ENCODE measurements around the gene NEK10. TPM values are rescaled to one million over a fixed set of nuclear protein-coding genes. Genes with fewer than 3 reads are reported as not detected.

NEK10 gene
- total RNA-seq, 1 experiment from 2014 or later: 0.66 TPM

GRCh38 chr3:27271890-27272289 lies 97.3 kb downstream of the NEK10 start:
- H3K4me2 ChIP-seq (ENCODE audit: insufficient read depth, insufficient read length, low read length): no peak overlapping the region
- H2AFZ ChIP-seq (ENCODE audit: low read length): no peak overlapping the region
- no peak overlapping the region for H3K14ac ChIP-seq (ENCODE audit: insufficient read depth, low read length)
- H3K56ac ChIP-seq (ENCODE audit: insufficient read length, low read depth, low read length): no peak overlapping the region
- H3K4me3 Mint-ChIP-seq: no peak overlapping the region
- DNase-seq: no peak
- no peak overlapping the region for H2BK20ac ChIP-seq (ENCODE audit: low read depth, low read length, poor library complexity, severe bottlenecking)
- H4K91ac ChIP-seq (ENCODE audit: insufficient read length, low read depth, low read length): no peak overlapping the region
- H3K79me2 ChIP-seq (ENCODE audit: insufficient read depth, low read length): no peaks in the 10 kb centered on the region
- no peaks in the 10 kb centered on the region for H4K20me1 ChIP-seq (ENCODE audit: control insufficient read depth, insufficient read depth, insufficient read length)
- H4K5ac ChIP-seq (ENCODE audit: insufficient read length, low read depth, low read length): no peak overlapping the region
- H2BK120ac ChIP-seq (ENCODE audit: low read depth, low read length, poor library complexity, severe bottlenecking): no peak overlapping the region
- H3K23me2 ChIP-seq (ENCODE audit: insufficient read length, low read depth, low read length, poor library complexity, severe bottlenecking): no peaks in the 10 kb centered on the region
- H3K9me3 Mint-ChIP-seq: peaks cover 0 to 5% of the 10 kb centered on the region in 2 experiments; a peak in 2 of 5 replicates
- H2BK5ac ChIP-seq (ENCODE audit: insufficient read length, low read length): no peak overlapping the region
- H3K27me3 Mint-ChIP-seq (ENCODE audit: low read depth): no peaks in the 10 kb centered on the region
- H3K4me1 ChIP-seq (ENCODE audit: insufficient read depth, low read length): no peaks in the 10 kb centered on the region
- no peak overlapping the region for H3K23ac ChIP-seq (ENCODE audit: insufficient read length, low read depth, low read length)
- no peak overlapping the region for H3K27ac ChIP-seq (ENCODE audit: insufficient read length, low read depth, low read length)
- no peaks in the 10 kb centered on the region for H3K79me1 ChIP-seq (ENCODE audit: insufficient read depth, low read depth, low read length, poor library complexity, severe bottlenecking)
- H3K4ac ChIP-seq (ENCODE audit: low read depth, low read length): no peak overlapping the region
- H3K27me3 ChIP-seq (ENCODE audit: insufficient read depth, low read length): no peaks in the 10 kb centered on the region
- H3K9ac ChIP-seq (ENCODE audit: extremely low read depth, insufficient read length, low read length): no peak overlapping the region
- peaks cover 0 to 2% (median 0%) of the 10 kb centered on the region in 3 experiments; a peak in 2 of 7 replicates for H3K36me3 Mint-ChIP-seq (ENCODE audit: insufficient read depth in 1 of 3, low read depth in 3 of 3)
- no peaks in the 10 kb centered on the region for H3K4me1 Mint-ChIP-seq
- H2AK5ac ChIP-seq (ENCODE audit: insufficient read length, low read length): no peak overlapping the region
- H2BK15ac ChIP-seq (ENCODE audit: low read depth, low read length): no peak overlapping the region
- H2BK12ac ChIP-seq (ENCODE audit: insufficient read length, low read depth, low read length): no peak overlapping the region
- H3K27ac Mint-ChIP-seq: no peak overlapping the region; a peak in 1 of 7 replicates
- no peak overlapping the region for H3K18ac ChIP-seq (ENCODE audit: insufficient read length, low read depth, low read length)
- H3T11ph ChIP-seq (ENCODE audit: low read length): no peak overlapping the region
- no peaks in the 10 kb centered on the region for H3K9me3 ChIP-seq (ENCODE audit: control insufficient read depth, low read depth, low read length)
- no peak overlapping the region for H4K8ac ChIP-seq (replicated peaks; ENCODE audit: insufficient read length, low read depth, low read length)
- TF ChIP-seq CTCF (conservative IDR thresholded peaks at IDR 0.05): no peak

All from H9 (cell line).